OCI-LY7 (cell line): ENCODE measurements around the gene SAXO2. TPM values are rescaled to one million over a fixed set of nuclear protein-coding genes. Genes with fewer than 3 reads are reported as not detected.
"Not testable (repeated sequence)": the region's sequence is repeated elsewhere in the genome, so short reads cannot be mapped to it uniquely, and the experiment has no call there.

Experiments
- BruUV-seq: library from RNA; stranded (reverse); fragments of 400-500 nt; replicated peaks from 2 replicates; lab custom pipeline; 2021; lab: Mats Ljungman, UMichigan
- CTCF ChIA-PET: fragments of 300-600 bp; sonication (Branson Sonifier 250); formaldehyde crosslinking; loops from one replicate; lab custom pipeline; 2022; ENCODE audit warnings: antibody characterized with exemption; ENCODE audit not compliant: unreplicated experiment; lab: Charles Lee
- POLR2A ChIA-PET: fragments of 300-600 bp; sonication (Branson Sonifier 250); formaldehyde crosslinking; loops from one replicate; lab custom pipeline; 2022; ENCODE audit warnings: antibody characterized with exemption; lab: Charles Lee
- DNase-seq: peaks from one replicate; pipeline ENCODE4 v3.0.0-alpha.2; 2015; ENCODE audit warnings: low spot score
- H2AFZ ChIP-seq: fragments of 200-600 bp; sonication (generic), shearing (Covaris generic); 2 replicates; pipeline ENCODE4 v1.6.1; 2014; ENCODE audit warnings: mild to moderate bottlenecking, antibody characterized with exemption, low read length, moderate library complexity
- H3K27ac ChIP-seq: fragments of 200-600 bp; sonication (generic); 2 replicates; pipeline ENCODE4 v1.5.1; 2014; ENCODE audit warnings: mixed run types, low read depth, mild to moderate bottlenecking, moderate library complexity, low read length, inconsistent platforms; ENCODE audit not compliant: poor library complexity, severe bottlenecking
- H3K36me3 ChIP-seq: fragments of 200-600 bp; sonication (generic); 2 replicates; pipeline ENCODE4 v1.6.1; 2014; ENCODE audit warnings: mild to moderate bottlenecking, antibody characterized with exemption, low read length, moderate library complexity, mixed read lengths; ENCODE audit not compliant: insufficient read depth
- H3K4me1 ChIP-seq: fragments of 200-600 bp; sonication (generic); 2 replicates; pipeline ENCODE4 v1.5.1; 2014; ENCODE audit warnings: mild to moderate bottlenecking, low read length; ENCODE audit not compliant: insufficient read depth, poor library complexity, severe bottlenecking
- H3K4me2 ChIP-seq: fragments of 200-600 bp; sonication (generic); 2 replicates; pipeline ENCODE4 v1.6.1; 2014; ENCODE audit warnings: mild to moderate bottlenecking, low read length
- H3K4me3 ChIP-seq: fragments of 200-600 bp; sonication (generic); 2 replicates; pipeline ENCODE4 v1.5.1; 2014; ENCODE audit warnings: mild to moderate bottlenecking, low read depth, low read length; ENCODE audit not compliant: poor library complexity, severe bottlenecking
- H3K79me2 ChIP-seq: fragments of 200-600 bp; sonication (generic); 2 replicates; pipeline ENCODE4 v1.6.1; 2016; ENCODE audit warnings: low read depth, mild to moderate bottlenecking, low read length, moderate library complexity, mixed read lengths; ENCODE audit not compliant: insufficient read depth
- H3K9me2 ChIP-seq: fragments of 200-600 bp; sonication (generic); 2 replicates; pipeline ENCODE4 v1.6.1; 2016; ENCODE audit warnings: mild to moderate bottlenecking, low read length, mixed read lengths; ENCODE audit not compliant: insufficient read depth
- H3K9me3 ChIP-seq: fragments of 200-600 bp; sonication (generic); 2 replicates; pipeline ENCODE4 v1.6.1; 2014; ENCODE audit warnings: mild to moderate bottlenecking, mixed run types, low read length, mixed read lengths
- H4K20me1 ChIP-seq: fragments of 200-600 bp; sonication (generic); 2 replicates; pipeline ENCODE4 v1.6.1; 2014; ENCODE audit warnings: mild to moderate bottlenecking, antibody characterized with exemption, low read length, moderate library complexity, mixed read lengths; ENCODE audit not compliant: insufficient read depth
- EZH2phosphoT487 ChIP-seq: fragments of 200-600 bp; sonication (generic); IDR thresholded peaks from 2 replicates; pipeline ENCODE4 v1.6.1; 2018; ENCODE audit warnings: low read depth, borderline replicate concordance, mild to moderate bottlenecking, mixed run types, antibody characterized with exemption, low read length, moderate library complexity, mixed read lengths
- intact Hi-C: fragments of 100-400 bp; cut with micrococcal nuclease; formaldehyde crosslinking; loops from one replicate; pipeline ENCODE4 v1.10.0; 2022; ENCODE audit not compliant: unreplicated experiment
- total RNA-seq, 2 experiments: library from RNA; depleted of rRNA in 1 of 2; stranded (reverse); fragments of >200 nt in 1 of 2; shearing (Covaris generic) in 1 of 2; gene quantifications; 2 replicates each; pipeline ENCODE4 v1.2.3, GENCODE V29; 2014 to 2022
- TF ChIP-seq, protein P1 (sequence below): fragments of 200-600 bp; sonication (generic); conservative IDR thresholded peaks from 2 replicates; pipeline ENCODE4 v1.5.1; 2014; ENCODE audit warnings: mild to moderate bottlenecking, antibody characterized with exemption, low read length, moderate library complexity, mixed read lengths

SAXO2 gene
- total RNA-seq, 2 experiments from 2014 or later = 1.9 to 6.5 TPM

DNA sequence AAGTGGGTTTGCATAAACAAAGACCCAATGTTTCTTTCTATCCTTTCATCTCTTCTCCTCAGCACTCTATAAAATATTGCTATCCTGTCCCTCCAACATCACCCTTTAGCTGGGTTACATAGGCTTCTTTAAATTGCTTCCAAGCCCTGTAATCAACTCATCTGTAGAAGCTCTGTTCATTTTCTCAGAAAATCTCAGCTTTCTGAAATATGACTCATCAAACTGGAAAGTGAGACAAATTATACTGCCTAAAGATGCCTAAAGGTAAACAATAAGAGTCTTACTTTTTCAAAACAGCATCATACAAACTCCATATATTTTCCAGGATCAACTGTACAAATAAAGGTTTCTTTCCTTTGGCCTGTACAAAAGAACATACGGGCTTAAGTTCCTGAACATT, 33.9 kb upstream of the SAXO2 start:
- H3K9me2 ChIP-seq = no peaks in the 10 kb centered on the region
- peaks cover 47% of the 10 kb centered on the region for H3K36me3 ChIP-seq
- no peak for DNase-seq
- no TSS peak for BruUV-seq
- no peaks in the 10 kb centered on the region for H3K4me1 ChIP-seq
- H4K20me1 ChIP-seq = no peaks in the 10 kb centered on the region
- POLR2A ChIA-PET = no interaction called here
- CTCF ChIA-PET = no interaction called here
- H3K9me3 ChIP-seq = no peaks in the 10 kb centered on the region
- no peak overlapping the region for H3K27ac ChIP-seq
- H3K4me3 ChIP-seq = no peak overlapping the region
- H3K4me2 ChIP-seq = no peak overlapping the region
- TF ChIP-seq, protein P1, sequence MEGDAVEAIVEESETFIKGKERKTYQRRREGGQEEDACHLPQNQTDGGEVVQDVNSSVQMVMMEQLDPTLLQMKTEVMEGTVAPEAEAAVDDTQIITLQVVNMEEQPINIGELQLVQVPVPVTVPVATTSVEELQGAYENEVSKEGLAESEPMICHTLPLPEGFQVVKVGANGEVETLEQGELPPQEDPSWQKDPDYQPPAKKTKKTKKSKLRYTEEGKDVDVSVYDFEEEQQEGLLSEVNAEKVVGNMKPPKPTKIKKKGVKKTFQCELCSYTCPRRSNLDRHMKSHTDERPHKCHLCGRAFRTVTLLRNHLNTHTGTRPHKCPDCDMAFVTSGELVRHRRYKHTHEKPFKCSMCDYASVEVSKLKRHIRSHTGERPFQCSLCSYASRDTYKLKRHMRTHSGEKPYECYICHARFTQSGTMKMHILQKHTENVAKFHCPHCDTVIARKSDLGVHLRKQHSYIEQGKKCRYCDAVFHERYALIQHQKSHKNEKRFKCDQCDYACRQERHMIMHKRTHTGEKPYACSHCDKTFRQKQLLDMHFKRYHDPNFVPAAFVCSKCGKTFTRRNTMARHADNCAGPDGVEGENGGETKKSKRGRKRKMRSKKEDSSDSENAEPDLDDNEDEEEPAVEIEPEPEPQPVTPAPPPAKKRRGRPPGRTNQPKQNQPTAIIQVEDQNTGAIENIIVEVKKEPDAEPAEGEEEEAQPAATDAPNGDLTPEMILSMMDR = no peak
- TF ChIP-seq EZH2phosphoT487 = no peak
- intact Hi-C loops = no loop called here
- H3K79me2 ChIP-seq = no peaks in the 10 kb centered on the region
- H2AFZ ChIP-seq = no peak overlapping the region

DNA sequence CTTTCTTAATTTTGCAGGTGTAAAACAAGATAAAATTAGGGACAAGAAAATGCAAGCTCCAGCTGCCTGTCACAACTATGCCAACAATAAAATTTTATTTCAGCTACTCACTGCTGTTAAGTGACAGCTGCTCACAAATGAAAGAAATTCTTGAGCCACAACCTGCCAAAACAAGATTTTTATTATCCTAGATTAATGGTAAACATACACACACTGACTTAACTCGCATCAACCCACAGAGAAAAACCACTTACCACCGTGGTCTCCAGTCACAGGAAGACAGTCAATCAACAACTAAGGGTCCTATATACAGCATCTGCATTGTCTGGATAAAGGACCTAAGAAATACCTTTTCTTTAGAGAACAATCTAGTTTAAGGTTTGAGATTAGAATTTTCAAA, 31.4 kb upstream of the SAXO2 start:
- Histone ChIP-seq H3K4me1 (no peaks in the 10 kb centered on the region), H3K79me2 (no peaks in the 10 kb centered on the region), H2AFZ (no peak overlapping the region), H3K9me2 (no peaks in the 10 kb centered on the region), H3K27ac (no peak overlapping the region), H3K4me2 (no peak overlapping the region), H3K4me3 (no peak overlapping the region), H4K20me1 (no peaks in the 10 kb centered on the region), H3K36me3 (peaks cover 51% of the 10 kb centered on the region), H3K9me3 (no peaks in the 10 kb centered on the region)
- no peak for DNase-seq
- TF ChIP-seq EZH2phosphoT487 = no peak
- TF ChIP-seq, protein P1 = no peak
- no TSS peak for BruUV-seq
- intact Hi-C loops = no loop called here
- ChIA-PET POLR2A (no interaction called here), CTCF (no interaction called here)

DNA sequence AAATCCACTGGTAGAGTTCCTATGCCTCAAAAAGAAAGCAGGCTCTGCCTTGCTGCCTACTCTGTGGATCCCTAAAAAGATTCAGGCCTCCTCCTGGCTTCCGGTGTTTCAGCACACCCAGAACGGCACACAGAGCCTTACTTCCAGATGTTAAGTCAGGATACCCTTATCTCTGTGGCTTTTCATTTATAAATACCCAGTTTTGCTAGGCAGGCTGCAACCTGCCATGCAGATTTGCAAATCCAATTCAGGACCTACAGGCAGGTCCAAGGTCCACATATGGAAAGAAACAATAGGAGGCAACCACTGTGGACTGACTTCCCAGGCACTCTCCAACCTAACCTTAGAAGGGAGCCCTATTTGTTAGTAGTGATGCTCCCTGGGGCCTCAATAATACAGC, 30.8 kb upstream of the SAXO2 start:
- BruUV-seq = no TSS peak
- ChIA-PET POLR2A (no interaction called here), CTCF (no interaction called here)
- TF ChIP-seq EZH2phosphoT487 = no peak
- TF ChIP-seq, protein P1 = no peak
- H3K36me3 ChIP-seq = peaks cover 53% of the 10 kb centered on the region
- no peak overlapping the region for H3K4me3 ChIP-seq
- H3K4me2 ChIP-seq = no peak overlapping the region
- no peaks in the 10 kb centered on the region for H3K79me2 ChIP-seq
- no peaks in the 10 kb centered on the region for H3K9me2 ChIP-seq
- no peak overlapping the region for H3K27ac ChIP-seq
- no peaks in the 10 kb centered on the region for H3K4me1 ChIP-seq
- intact Hi-C loops = no loop called here
- H2AFZ ChIP-seq = no peak overlapping the region
- no peaks in the 10 kb centered on the region for H3K9me3 ChIP-seq
- H4K20me1 ChIP-seq = no peaks in the 10 kb centered on the region
- DNase-seq = no peak

DNA sequence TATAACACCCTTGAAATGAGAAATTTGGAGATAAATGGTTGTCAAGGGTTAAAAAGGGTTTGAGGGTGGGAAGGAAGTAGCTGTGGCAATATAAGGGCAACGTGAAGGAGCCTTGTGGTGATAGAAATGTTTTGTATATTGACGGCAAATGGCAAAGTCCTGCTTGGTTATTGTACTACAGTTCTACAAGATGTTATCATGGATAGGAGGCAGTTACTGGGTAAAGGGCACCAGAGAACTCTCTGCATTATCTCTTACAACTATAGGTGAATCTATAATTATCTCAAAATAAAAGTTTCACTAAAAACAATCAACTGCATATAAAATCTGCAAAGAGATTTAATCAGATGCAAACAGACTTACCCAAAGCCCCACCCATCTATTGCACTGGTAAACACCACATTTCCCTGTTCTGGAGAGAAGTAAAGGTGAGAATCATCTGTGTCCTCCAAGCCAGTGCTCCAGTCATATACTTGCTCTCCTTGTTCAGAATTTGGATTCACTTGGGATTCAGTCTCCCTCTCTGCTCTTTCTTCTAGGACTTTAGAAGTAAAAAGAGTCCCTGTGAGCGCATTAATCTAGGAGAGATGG, 24.6 kb upstream of the SAXO2 start:
- intact Hi-C loops, H3K9me2 ChIP-seq, DNase-seq, H3K9me3 ChIP-seq, BruUV-seq, POLR2A ChIA-PET, H2AFZ ChIP-seq, H3K79me2 ChIP-seq, H3K27ac ChIP-seq, CTCF ChIA-PET, H3K4me2 ChIP-seq, H3K4me1 ChIP-seq, H3K4me3 ChIP-seq, H4K20me1 ChIP-seq: not testable (repeated sequence)
- peaks cover 48% of the 10 kb centered on the region for H3K36me3 ChIP-seq
